Measurements from ENCODE around the gene SLC66A2.

Gene SLC66A2

DNA sequence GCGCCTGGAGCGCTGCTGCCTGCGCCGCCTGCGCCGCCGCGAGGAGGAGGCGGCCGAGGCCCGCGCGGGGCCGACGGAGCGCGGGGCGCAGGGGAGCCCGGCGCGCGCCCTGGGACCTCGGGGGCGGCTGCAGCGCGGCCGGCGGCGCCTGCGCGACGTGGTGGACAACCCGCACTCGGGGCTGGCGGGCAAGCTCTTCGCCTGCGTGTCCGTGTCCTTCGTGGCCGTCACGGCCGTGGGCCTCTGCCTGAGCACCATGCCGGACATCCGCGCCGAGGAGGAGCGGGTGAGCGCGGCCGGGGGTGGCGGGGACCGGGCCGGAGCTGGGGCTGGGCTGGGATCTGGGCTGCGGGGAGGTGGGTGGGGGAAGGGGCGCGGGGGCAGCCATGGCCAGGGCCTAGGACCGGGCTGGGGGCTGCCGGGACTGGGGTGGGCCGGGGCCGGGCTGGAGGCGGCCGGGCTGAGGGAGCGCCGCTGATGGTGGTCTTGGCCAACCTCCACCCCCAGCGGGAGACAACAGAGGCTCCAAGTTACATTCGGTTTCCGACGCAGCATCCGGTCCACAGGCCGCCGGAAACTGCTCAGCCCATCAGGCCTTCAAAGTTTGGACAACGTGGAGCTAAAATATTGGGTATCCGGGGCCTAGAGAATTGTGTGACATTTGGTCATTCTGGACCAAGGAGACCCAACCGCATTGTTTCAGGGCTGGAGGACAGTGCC is 87.3 kb downstream of the SLC66A2 start:
- DNase-seq, result no peak

- no peak for DNase-seq
Measured at GRCh38 chr18:79863161-79864005, 88.1 kb downstream of the SLC66A2 start.

DNA sequence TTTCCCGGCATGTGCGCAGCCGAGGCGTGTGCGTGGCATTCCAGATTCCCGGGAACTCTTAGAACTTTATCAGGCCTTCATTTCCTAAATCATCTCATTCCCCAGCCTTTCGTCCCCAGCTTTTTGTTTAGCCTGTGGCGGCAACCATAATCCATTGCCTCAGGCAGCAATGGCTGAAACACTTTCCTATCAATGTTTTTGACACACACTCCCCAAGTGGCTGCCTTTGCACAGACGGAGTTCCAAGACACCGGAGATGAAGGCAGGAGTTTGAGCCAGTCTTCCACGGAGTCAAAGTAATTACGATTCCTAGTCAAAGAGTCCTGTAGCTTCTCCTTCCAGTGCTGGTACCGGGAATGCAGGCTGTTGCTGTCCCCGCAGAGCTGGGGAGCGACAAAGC is 88.9 kb downstream of the SLC66A2 start:
- DNase-seq, result no peak

GRCh38 chr18:79861687-79862086 is 89.8 kb downstream of the SLC66A2 start:
- DNase-seq, result no peak

DNA sequence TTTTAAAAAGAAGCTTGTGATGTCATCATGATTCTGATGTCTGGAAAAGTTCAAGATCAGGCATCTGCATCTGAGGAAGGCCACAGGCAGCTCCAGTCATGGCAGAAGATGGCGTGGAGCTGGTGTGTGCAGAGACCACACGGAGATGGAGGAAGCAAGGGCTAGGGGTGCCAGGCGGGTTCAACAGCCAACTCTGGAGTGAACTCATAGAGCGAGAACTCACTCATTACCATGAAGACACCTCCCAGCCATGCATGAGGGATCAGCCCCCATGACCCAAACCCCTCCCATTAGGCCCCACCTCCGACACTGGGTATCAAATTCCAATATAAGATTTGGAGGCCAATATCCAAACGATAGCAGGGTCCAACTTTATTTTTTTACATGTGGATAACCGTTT is 92.1 kb downstream of the SLC66A2 start:
- DNase-seq, result no peak

DNA sequence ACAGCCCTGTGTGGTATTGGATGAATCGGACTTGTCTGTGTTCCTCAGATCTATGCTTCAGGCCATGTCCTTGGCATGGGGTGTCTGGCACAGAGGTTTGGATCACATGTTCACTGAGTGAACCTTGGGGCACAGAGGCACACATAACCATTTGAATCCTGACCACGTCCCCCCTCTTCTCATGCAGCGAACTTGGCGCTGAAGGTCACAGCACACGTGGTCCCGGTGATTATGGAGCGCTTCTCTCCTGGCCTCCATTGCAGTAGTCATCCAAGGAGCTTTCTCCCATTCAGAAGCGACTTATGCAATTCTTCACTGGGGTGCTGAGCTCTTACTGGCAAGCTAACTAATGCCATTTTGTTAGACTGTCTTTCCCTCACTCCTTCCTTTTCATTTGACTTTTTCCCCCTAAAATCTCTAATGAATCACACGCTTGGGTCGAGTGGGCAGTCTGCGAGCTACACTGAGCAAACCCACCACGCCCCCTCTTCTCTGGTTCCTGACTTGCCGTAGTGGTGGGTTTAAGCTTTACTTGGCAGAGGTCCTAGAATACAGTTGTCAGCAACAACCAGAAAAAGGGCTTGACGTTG is 94.3 kb downstream of the SLC66A2 start:
- DNase-seq, result no peak

GRCh38 chr18:79856119-79857007 is 95.1 kb downstream of the SLC66A2 start:
- no peak for DNase-seq

- DNase-seq, result no peak
Measured at GRCh38 chr18:79855147-79855933, 96.1 kb downstream of the SLC66A2 start.

- DNase-seq, result no peak
Measured at GRCh38 chr18:79853993-79854364, 97.5 kb downstream of the SLC66A2 start.

- DNase-seq, result no peak
Measured at GRCh38 chr18:79853303-79853992, 98.0 kb downstream of the SLC66A2 start.

DNA sequence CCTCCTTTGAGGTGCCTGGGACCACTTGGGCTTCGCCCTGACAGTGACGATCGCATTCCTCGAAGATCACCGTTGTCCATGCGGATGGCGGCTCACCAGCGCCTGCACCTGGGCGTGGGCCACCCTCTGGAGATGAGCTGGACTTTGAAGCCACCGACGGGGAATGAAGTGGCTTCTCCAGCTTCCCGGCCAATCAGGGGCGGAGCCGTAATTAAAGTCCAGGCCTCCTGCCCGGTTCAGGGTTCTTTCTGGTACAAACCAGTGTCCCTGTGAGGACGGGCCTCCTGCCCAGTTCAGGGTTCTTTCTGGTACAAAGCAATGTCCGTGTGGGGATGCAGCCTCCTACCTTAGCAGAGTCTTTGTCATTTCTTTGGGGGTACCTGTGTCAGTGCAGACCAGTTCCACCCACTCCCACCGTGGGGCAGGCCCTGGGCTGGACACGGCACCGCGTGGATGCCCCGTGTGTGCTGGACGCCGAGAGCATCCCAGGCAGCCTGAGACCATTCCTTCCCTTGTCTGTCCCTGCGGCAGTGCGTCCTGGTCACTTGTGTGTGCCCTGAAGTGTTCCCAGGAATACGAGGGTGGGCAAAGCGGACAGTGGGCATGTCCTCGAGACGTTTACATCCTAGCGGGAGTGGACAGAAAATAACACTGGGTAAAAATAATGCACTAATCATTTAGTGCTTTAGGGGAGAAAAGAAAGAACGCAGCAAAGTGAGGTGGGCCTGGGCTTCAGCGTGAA is 98.7 kb downstream of the SLC66A2 start:
- no peak for DNase-seq

Measured in KG1 (cell line).